HG03097 (cell line): ENCODE results near the gene DYRK3.

Experiments used
- ATAC-seq: cut with Tn5 transposase; IDR thresholded peaks from one replicate; pipeline ENCODE4 v1.9.1; 2021; ENCODE audit not compliant: unreplicated experiment, low FRiP score

Gene DYRK3

GRCh38 chr1:206696812-206697585 lies 61.7 kb downstream of the DYRK3 start:
- no peak for ATAC-seq

DNA sequence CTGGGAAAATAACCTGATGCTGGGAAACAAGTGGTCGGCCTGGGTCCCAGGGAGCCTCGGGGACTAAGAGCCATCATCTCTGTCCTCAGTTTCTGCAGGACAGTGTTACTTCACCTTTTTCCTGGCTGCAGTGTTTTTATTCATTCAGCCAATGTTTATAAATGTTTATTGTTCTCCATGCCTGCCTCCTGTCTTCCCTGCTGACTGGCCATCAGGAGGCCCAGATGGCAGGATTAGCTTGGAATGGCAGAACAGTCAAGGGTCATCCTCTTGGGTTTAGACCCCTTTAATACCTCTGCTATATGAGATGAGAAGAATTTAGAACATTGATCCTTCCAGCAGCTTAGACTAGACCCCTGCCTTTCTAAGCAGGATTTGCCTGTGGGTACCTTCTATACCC lies 62.7 kb downstream of the DYRK3 start:
- no peak for ATAC-seq
